KMS-11 (cell line): Measurements from ENCODE around the gene PAX9.

Experiments used
- H2AFZ ChIP-seq: fragments of 200-600 bp; sonication (generic); 2 replicates; pipeline ENCODE4 v1.6.1; 2016; ENCODE audit warnings: antibody characterized with exemption, mixed run types, low read depth
- H3K27ac ChIP-seq: fragments of 200-600 bp; sonication (generic); 2 replicates; pipeline ENCODE4 v1.6.1; 2016; ENCODE audit warnings: mild to moderate bottlenecking, mixed run types
- H3K27me3 ChIP-seq: fragments of 200-600 bp; sonication (generic); 2 replicates; pipeline ENCODE4 v1.6.1; 2017; ENCODE audit warnings: mild to moderate bottlenecking, low read depth, mixed run types, moderate library complexity; ENCODE audit not compliant: insufficient read depth
- H3K36me3 ChIP-seq: fragments of 200-600 bp; sonication (generic); 2 replicates; pipeline ENCODE4 v1.6.1; 2017; ENCODE audit warnings: mild to moderate bottlenecking, mixed run types; ENCODE audit not compliant: insufficient read depth
- H3K4me1 ChIP-seq: fragments of 200-600 bp; sonication (generic); 2 replicates; pipeline ENCODE4 v1.6.1; 2016; ENCODE audit warnings: mild to moderate bottlenecking, low read depth, mixed run types; ENCODE audit not compliant: poor library complexity, severe bottlenecking
- H3K4me2 ChIP-seq: fragments of 200-600 bp; sonication (generic); 2 replicates; pipeline ENCODE4 v1.7.0; 2016; ENCODE audit warnings: mild to moderate bottlenecking, mixed run types
- H3K4me3 ChIP-seq: fragments of 200-600 bp; sonication (generic); IDR thresholded peaks from 2 replicates; pipeline ENCODE4 v1.6.1; 2017; ENCODE audit warnings: low read depth, low read length, mixed read lengths; ENCODE audit not compliant: insufficient read depth
- H3K79me2 ChIP-seq: fragments of 200-600 bp; sonication (generic); 2 replicates; pipeline ENCODE4 v1.6.1; 2016; ENCODE audit warnings: low read depth, mixed run types; ENCODE audit not compliant: insufficient read depth
- H3K9ac ChIP-seq: fragments of 200-600 bp; sonication (generic); 2 replicates; pipeline ENCODE4 v1.6.1; 2016; ENCODE audit warnings: mild to moderate bottlenecking, mixed run types
- H4K20me1 ChIP-seq: fragments of 200-600 bp; sonication (generic); 2 replicates; pipeline ENCODE4 v1.6.1; 2016; ENCODE audit warnings: mild to moderate bottlenecking, mixed run types; ENCODE audit not compliant: insufficient read depth
- TF ChIP-seq, protein P1 (sequence below): fragments of 200-600 bp; sonication (generic); conservative IDR thresholded peaks from 2 replicates; pipeline ENCODE4 v1.6.1; 2017; ENCODE audit warnings: low read depth, mild to moderate bottlenecking, antibody characterized with exemption, low read length, moderate library complexity, mixed read lengths

The PAX9 gene

DNA sequence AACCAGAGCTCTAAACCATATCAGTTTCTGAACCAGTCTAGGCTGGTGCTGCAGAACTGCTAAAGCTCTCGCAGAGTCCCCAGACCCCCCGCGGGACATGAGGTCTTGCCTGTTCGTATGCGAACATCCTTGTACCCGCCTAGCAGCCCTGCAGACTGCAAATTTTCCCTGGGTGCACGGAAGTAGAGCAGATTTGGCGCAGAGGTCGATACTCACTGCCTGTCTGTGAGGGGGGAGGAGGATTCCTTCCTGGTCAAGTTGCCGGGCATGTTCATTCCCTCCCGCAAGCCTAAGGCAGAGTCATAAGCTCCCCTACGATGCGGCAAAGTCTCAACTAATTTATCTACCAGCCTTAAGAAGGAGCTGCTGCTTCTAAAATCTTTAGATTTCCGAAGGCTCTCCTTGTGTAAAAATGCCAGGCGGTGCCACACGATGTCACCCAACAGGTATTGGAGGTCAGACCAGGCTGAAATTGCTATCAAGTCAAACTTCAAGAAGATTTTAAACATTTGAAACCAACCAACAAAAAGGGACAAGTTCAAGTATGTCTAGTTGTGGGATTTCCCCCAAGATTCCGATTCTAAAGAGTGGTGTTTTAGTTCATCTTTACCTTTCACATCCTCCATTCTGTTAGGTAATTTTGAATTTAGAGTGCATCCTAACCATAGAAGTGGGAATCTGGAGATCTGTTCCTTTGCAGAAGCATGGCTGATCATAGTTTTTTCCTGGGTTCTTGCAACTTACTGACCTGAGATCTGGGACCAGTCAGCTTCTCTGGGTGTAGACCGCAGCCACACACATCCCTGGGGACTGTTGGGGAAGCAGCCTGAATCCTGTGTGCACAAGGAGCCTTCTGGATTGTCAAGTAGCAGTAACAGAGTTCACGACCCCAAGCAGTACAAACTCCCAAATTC, 1.6 kb upstream of the PAX9 start:
- TF ChIP-seq, protein P1, sequence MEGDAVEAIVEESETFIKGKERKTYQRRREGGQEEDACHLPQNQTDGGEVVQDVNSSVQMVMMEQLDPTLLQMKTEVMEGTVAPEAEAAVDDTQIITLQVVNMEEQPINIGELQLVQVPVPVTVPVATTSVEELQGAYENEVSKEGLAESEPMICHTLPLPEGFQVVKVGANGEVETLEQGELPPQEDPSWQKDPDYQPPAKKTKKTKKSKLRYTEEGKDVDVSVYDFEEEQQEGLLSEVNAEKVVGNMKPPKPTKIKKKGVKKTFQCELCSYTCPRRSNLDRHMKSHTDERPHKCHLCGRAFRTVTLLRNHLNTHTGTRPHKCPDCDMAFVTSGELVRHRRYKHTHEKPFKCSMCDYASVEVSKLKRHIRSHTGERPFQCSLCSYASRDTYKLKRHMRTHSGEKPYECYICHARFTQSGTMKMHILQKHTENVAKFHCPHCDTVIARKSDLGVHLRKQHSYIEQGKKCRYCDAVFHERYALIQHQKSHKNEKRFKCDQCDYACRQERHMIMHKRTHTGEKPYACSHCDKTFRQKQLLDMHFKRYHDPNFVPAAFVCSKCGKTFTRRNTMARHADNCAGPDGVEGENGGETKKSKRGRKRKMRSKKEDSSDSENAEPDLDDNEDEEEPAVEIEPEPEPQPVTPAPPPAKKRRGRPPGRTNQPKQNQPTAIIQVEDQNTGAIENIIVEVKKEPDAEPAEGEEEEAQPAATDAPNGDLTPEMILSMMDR, result no peak
- H3K4me3 ChIP-seq, result no peak overlapping the region
- no peaks in the 10 kb centered on the region for H4K20me1 ChIP-seq
- H3K36me3 ChIP-seq, result no peaks in the 10 kb centered on the region
- H2AFZ ChIP-seq, result no peak overlapping the region
- H3K4me1 ChIP-seq, result no peaks in the 10 kb centered on the region
- no peak overlapping the region for H3K27ac ChIP-seq
- H3K4me2 ChIP-seq, result no peak overlapping the region
- H3K9ac ChIP-seq, result no peak overlapping the region
- no peaks in the 10 kb centered on the region for H3K27me3 ChIP-seq
- no peaks in the 10 kb centered on the region for H3K79me2 ChIP-seq

DNA sequence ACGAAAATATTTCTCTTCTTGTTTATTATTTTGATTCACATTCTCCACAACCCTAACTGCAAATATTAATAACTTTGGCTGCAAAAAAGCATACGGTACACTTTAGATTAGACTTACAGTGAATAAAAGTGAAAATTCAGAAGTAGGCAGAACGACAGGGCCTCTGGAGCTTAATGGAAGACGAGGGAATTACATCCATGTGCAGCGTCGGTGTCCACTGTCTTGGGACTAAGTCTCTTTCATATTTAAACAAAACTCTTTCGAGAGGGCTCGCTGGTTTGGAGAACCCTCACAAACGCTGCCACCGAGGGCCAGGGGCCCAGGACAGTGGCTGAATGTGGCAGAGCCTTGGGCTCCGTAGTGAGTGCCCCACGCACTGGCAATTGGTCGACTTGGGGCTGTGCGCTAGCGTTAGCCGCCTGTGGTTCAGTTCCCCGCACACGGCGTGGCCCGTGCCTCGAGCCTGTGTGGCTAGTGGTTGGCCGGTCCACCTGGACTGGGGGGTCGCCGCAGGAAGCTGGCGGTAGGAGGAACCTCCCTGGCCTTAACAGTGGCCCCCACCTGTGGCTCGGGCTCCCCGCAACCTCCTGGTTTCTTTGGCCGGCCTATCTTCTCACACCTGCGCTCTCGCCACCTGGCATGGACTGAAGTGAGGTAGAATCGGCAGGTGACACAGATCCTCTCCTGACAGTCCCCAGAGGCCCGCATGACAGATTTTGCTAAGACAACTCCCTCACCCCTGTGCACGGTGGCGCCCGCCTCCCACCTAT, 739 bp upstream of the PAX9 start:
- H4K20me1 ChIP-seq, result no peaks in the 10 kb centered on the region
- 0 out of 2 replicates have a peak overlapping the region, but pooled peaks have one; percentile 44 for H2AFZ ChIP-seq
- no peak overlapping the region for H3K27ac ChIP-seq
- H3K4me3 ChIP-seq, result no peak overlapping the region
- no peaks in the 10 kb centered on the region for H3K79me2 ChIP-seq
- no peaks in the 10 kb centered on the region for H3K4me1 ChIP-seq
- TF ChIP-seq, protein P1, result no peak
- H3K9ac ChIP-seq, result no peak overlapping the region
- no peaks in the 10 kb centered on the region for H3K36me3 ChIP-seq
- no peaks in the 10 kb centered on the region for H3K27me3 ChIP-seq
- H3K4me2 ChIP-seq, result no peak overlapping the region

DNA sequence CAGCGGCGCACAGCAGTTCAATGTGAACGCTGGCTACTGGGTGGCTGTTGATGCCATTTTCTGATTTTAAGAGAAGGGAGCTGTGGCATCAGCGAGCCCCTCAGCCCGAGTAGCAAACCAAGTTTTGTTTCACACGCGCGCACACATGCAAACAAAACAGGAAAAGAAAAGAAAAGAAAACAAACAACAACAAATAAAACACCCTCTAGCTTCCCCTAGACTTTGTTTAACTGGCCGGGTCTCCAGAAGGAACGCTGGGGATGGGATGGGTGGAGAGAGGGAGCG, 540 bp downstream of the PAX9 start:
- Histone ChIP-seq H3K9ac (no peak overlapping the region), H3K79me2 (no peaks in the 10 kb centered on the region), H3K4me1 (no peaks in the 10 kb centered on the region), H2AFZ (no peak overlapping the region; the same call in 1 of the 2 replicates), H3K4me2 (no peak overlapping the region), H3K36me3 (no peaks in the 10 kb centered on the region), H4K20me1 (no peaks in the 10 kb centered on the region), H3K27me3 (no peaks in the 10 kb centered on the region), H3K4me3 (no peak overlapping the region), H3K27ac (no peak overlapping the region)
- TF ChIP-seq, protein P1, result no peak

DNA sequence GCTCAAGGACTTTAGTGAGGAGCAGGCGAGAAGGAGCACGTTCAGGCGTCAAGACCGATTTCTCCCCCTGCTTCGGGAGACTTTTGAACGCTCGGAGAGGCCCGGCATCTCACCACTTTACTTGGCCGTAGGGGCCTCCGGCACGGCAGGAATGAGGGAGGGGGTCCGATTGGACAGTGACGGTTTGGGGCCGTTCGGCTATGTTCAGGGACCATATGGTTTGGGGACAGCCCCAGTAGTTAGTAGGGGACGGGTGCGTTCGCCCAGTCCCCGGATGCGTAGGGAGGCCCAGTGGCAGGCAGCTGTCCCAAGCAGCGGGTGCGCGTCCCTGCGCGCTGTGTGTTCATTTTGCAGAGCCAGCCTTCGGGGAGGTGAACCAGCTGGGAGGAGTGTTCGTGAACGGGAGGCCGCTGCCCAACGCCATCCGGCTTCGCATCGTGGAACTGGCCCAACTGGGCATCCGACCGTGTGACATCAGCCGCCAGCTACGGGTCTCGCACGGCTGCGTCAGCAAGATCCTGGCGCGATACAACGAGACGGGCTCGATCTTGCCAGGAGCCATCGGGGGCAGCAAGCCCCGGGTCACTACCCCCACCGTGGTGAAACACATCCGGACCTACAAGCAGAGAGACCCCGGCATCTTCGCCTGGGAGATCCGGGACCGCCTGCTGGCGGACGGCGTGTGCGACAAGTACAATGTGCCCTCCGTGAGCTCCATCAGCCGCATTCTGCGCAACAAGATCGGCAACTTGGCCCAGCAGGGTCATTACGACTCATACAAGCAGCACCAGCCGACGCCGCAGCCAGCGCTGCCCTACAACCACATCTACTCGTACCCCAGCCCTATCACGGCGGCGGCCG, 1.1 kb downstream of the PAX9 start:
- TF ChIP-seq, protein P1, result no peak
- Histone ChIP-seq H4K20me1 (no peaks in the 10 kb centered on the region), H3K4me2 (no peak overlapping the region), H2AFZ (no peak overlapping the region; the same call in 1 of the 2 replicates), H3K4me3 (no peak overlapping the region), H3K27me3 (no peaks in the 10 kb centered on the region), H3K36me3 (no peaks in the 10 kb centered on the region), H3K27ac (no peak overlapping the region), H3K9ac (no peak overlapping the region), H3K4me1 (no peaks in the 10 kb centered on the region), H3K79me2 (no peaks in the 10 kb centered on the region)
